Cardiac muscle cell (in vitro differentiated cells and primary cell): ENCODE measurements around the gene FGF22. TPM values are rescaled to one million over a fixed set of nuclear protein-coding genes. Genes with fewer than 3 reads are reported as not detected.

Source experiments
- DNase-seq, 2 donors: peaks; one replicate each; pipeline versions ENCODE4 v3.0.0 to v3.0.0-alpha.2; 2010 to 2017; ENCODE audit warnings: low read depth in 1 of 2, low spot score in 1 of 2
- H3K27ac ChIP-seq: fragments of 200-600 bp; sonication (generic); 2 replicates; pipeline ENCODE4 v1.5.1; 2016
- H3K27me3 ChIP-seq: fragments of 200-600 bp; sonication (generic); 2 replicates; pipeline ENCODE4 v1.6.0; 2016; ENCODE audit warnings: control low read depth
- H3K36me3 ChIP-seq: fragments of 200-600 bp; sonication (generic); 2 replicates; pipeline ENCODE4 v1.5.1; 2016; ENCODE audit warnings: control low read depth
- H3K4me1 ChIP-seq: fragments of 200-600 bp; sonication (generic); 2 replicates; pipeline ENCODE4 v1.8.1; 2017; ENCODE audit warnings: low read depth, mild to moderate bottlenecking, mixed run types
- H3K4me3 ChIP-seq: fragments of 200-600 bp; sonication (generic); 2 replicates; pipeline ENCODE4 v1.5.1; 2016; ENCODE audit warnings: mild to moderate bottlenecking
- H3K9me3 ChIP-seq: fragments of 200-600 bp; sonication (generic); 2 replicates; pipeline ENCODE4 v1.5.1; 2017; ENCODE audit warnings: low read depth, mild to moderate bottlenecking, control low read depth
- CTCF ChIP-seq: IDR thresholded peaks from 2 replicates; pipeline ENCODE4 v1.5.1; 2012; ENCODE audit warnings: low read depth, mild to moderate bottlenecking, low read length
- polyA plus RNA-seq: library from polyadenylated mRNA; unstranded; fragments of >200 nt; fragmentation: Nextera tagmentation; extraction: Ambion mirVana; gene quantifications from 2 replicates; pipeline ENCODE4 v1.2.1, GENCODE V29; 2016
- total RNA-seq: library from RNA; depleted of rRNA; stranded (reverse); fragments of >200 nt; gene quantifications from 2 replicates; pipeline ENCODE4 v1.2.3, GENCODE V29; 2016

FGF22 gene
- total and polyA plus RNA-seq, 2 experiments from 2014 or later: 0.92 TPM; not detected in 1

GRCh38 chr19:681029-682019 is 41.6 kb downstream of the FGF22 start:
- Histone ChIP-seq H3K9me3 (no peaks in the 10 kb centered on the region), H3K4me3 (peak overlapping the region; percentile 50), H3K4me1 (no peaks in the 10 kb centered on the region), H3K27me3 (no peaks in the 10 kb centered on the region), H3K36me3 (no peaks in the 10 kb centered on the region), H3K27ac (peak overlapping the region; percentile 93)
- TF ChIP-seq CTCF: no peak
- no peak for DNase-seq

- no peaks in the 10 kb centered on the region for H3K4me1 ChIP-seq
- no peaks in the 10 kb centered on the region for H3K27me3 ChIP-seq
- H3K4me3 ChIP-seq: no peak overlapping the region
- TF ChIP-seq CTCF: no peak
- peak overlapping the region; percentile 17 for H3K27ac ChIP-seq
- H3K9me3 ChIP-seq: no peaks in the 10 kb centered on the region
- DNase-seq: no peak
- H3K36me3 ChIP-seq: no peaks in the 10 kb centered on the region
Observed at GRCh38 chr19:682678-683320, 43.1 kb downstream of the FGF22 start.

GRCh38 chr19:685454-685931 is 45.8 kb downstream of the FGF22 start:
- DNase-seq: no peak
- no peaks in the 10 kb centered on the region for H3K36me3 ChIP-seq
- H3K4me1 ChIP-seq: no peaks in the 10 kb centered on the region
- no peak for TF ChIP-seq CTCF
- no peaks in the 10 kb centered on the region for H3K27me3 ChIP-seq
- no peak overlapping the region for H3K27ac ChIP-seq
- H3K4me3 ChIP-seq: no peak overlapping the region
- H3K9me3 ChIP-seq: no peaks in the 10 kb centered on the region

GRCh38 chr19:686589-687297 is 47.1 kb downstream of the FGF22 start:
- no peaks in the 10 kb centered on the region for H3K36me3 ChIP-seq
- H3K27ac ChIP-seq: no peak overlapping the region
- TF ChIP-seq CTCF: no peak

GRCh38 chr19:687569-688166 is 48.0 kb downstream of the FGF22 start:
- no peak overlapping the region for H3K4me3 ChIP-seq
- no peaks in the 10 kb centered on the region for H3K36me3 ChIP-seq
- no peak for TF ChIP-seq CTCF
- no peaks in the 10 kb centered on the region for H3K9me3 ChIP-seq
- no peak overlapping the region for H3K27ac ChIP-seq
- H3K27me3 ChIP-seq: no peaks in the 10 kb centered on the region
- no peaks in the 10 kb centered on the region for H3K4me1 ChIP-seq
- no peak for DNase-seq

More at GRCh38 chr19:686589-687297, 47.1 kb downstream of the FGF22 start:
- Histone ChIP-seq H3K27me3 (no peaks in the 10 kb centered on the region), H3K4me1 (no peaks in the 10 kb centered on the region), H3K4me3 (no peak overlapping the region), H3K9me3 (no peaks in the 10 kb centered on the region)
- no peak for DNase-seq
